Calu3 (cell line): Measurements from ENCODE around the gene TXNRD1. TPM values are rescaled to one million over a fixed set of nuclear protein-coding genes. Genes with fewer than 3 reads are reported as not detected.
A peak's percentile ranks its signal among the peaks of the same experiment; 100 is the strongest.

Experiments
- BruUV-seq: library from RNA; stranded (reverse); fragments of 400-500 nt; replicated peaks from 2 replicates; lab custom pipeline; 2021; lab: Mats Ljungman, UMichigan
- CTCF ChIA-PET: fragments of 300-600 bp; sonication (Branson Sonifier 250); formaldehyde crosslinking; loops from one replicate; lab custom pipeline; 2022; ENCODE audit warnings: antibody characterized with exemption; lab: Charles Lee
- DNase-seq: peaks from one replicate; pipeline ENCODE4 v3.0.0; 2022
- H3K27ac Mint-ChIP-seq: one replicate; pipeline ENCODE4 v1.8.0; 2022; ENCODE audit warnings: mixed read lengths; ENCODE audit not compliant: unreplicated experiment
- H3K27me3 Mint-ChIP-seq: one replicate; pipeline ENCODE4 v1.8.0; 2022; ENCODE audit warnings: mixed read lengths; ENCODE audit not compliant: unreplicated experiment
- H3K36me3 Mint-ChIP-seq: one replicate; pipeline ENCODE4 v1.8.0; 2022; ENCODE audit warnings: mild to moderate bottlenecking, moderate library complexity, mixed read lengths; ENCODE audit not compliant: insufficient read depth, unreplicated experiment
- H3K4me1 Mint-ChIP-seq: one replicate; pipeline ENCODE4 v1.8.0; 2022; ENCODE audit warnings: mild to moderate bottlenecking, low read depth, mixed read lengths; ENCODE audit not compliant: unreplicated experiment
- H3K4me3 Mint-ChIP-seq: one replicate; pipeline ENCODE4 v1.8.0; 2022; ENCODE audit warnings: mild to moderate bottlenecking, low read depth, moderate library complexity, mixed read lengths; ENCODE audit not compliant: unreplicated experiment
- H3K9me3 Mint-ChIP-seq: one replicate; pipeline ENCODE4 v1.8.0; 2022; ENCODE audit warnings: low read depth, mixed read lengths; ENCODE audit not compliant: unreplicated experiment
- intact Hi-C: fragments of 100-400 bp; cut with micrococcal nuclease; formaldehyde crosslinking; loops from one replicate; pipeline ENCODE4 v1.10.0; 2022; ENCODE audit not compliant: unreplicated experiment
- total RNA-seq: library from RNA; stranded (reverse); gene quantifications from 2 replicates; pipeline ENCODE4 v1.2.3, GENCODE V29; 2022
- TF ChIP-seq, protein P1 (sequence below): fragments of 200-600 bp; IDR thresholded peaks from one replicate; pipeline ENCODE4 v1.8.0; 2022; ENCODE audit warnings: antibody characterized with exemption; ENCODE audit not compliant: unreplicated experiment

The TXNRD1 gene
- total RNA-seq, 1 experiment from 2014 or later: 262 TPM

DNA sequence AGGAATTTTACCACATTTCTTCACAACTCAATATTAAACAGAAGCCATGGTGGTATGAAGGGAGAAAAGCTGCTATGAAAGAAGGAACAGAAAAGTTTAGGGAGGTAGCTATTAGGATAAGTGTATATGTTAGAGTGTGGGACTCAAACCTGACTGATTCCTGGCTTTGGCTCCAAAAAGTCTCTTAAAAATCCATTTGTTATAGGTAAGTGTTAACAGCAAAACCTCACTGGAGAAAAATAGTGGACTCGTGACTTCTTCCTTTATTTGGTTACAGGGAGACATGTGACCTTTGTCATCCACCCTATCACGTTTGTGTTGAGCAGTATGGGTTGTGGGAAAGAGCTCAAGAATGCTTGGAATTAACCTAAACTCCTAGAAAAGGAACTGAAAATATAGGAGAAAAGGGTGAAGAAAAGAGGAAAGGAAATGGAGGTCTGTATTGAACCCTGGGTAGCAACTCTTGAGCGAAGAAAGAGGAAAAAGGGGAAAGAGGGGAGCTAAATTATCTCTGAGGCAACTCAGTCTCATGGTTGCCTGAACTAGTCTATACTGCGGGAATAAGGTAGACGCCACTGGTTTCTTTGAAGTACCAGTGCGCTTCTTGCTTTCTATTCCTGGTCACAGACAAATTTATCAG is 84.4 kb downstream of the TXNRD1 start:
- Mint-ChIP-seq H3K36me3 (peaks cover 91% of the 10 kb centered on the region), H3K27ac (peak overlapping the region; percentile 7), H3K27me3 (no peaks in the 10 kb centered on the region), H3K9me3 (no peaks in the 10 kb centered on the region), H3K4me1 (peaks cover 47% of the 10 kb centered on the region), H3K4me3 (no peak overlapping the region)
- no TSS peak for BruUV-seq
- TF ChIP-seq, protein P1, sequence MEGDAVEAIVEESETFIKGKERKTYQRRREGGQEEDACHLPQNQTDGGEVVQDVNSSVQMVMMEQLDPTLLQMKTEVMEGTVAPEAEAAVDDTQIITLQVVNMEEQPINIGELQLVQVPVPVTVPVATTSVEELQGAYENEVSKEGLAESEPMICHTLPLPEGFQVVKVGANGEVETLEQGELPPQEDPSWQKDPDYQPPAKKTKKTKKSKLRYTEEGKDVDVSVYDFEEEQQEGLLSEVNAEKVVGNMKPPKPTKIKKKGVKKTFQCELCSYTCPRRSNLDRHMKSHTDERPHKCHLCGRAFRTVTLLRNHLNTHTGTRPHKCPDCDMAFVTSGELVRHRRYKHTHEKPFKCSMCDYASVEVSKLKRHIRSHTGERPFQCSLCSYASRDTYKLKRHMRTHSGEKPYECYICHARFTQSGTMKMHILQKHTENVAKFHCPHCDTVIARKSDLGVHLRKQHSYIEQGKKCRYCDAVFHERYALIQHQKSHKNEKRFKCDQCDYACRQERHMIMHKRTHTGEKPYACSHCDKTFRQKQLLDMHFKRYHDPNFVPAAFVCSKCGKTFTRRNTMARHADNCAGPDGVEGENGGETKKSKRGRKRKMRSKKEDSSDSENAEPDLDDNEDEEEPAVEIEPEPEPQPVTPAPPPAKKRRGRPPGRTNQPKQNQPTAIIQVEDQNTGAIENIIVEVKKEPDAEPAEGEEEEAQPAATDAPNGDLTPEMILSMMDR: no peak
- no peak for DNase-seq
- intact Hi-C loops: no loop called here
- CTCF ChIA-PET: interaction anchor here (0.7 to 1.6 kb wide), 3 partner anchors 9 to 105 kb away, joined by 3 to 11 read pairs (median 6); no protein-coding TSS in a partner anchor

DNA sequence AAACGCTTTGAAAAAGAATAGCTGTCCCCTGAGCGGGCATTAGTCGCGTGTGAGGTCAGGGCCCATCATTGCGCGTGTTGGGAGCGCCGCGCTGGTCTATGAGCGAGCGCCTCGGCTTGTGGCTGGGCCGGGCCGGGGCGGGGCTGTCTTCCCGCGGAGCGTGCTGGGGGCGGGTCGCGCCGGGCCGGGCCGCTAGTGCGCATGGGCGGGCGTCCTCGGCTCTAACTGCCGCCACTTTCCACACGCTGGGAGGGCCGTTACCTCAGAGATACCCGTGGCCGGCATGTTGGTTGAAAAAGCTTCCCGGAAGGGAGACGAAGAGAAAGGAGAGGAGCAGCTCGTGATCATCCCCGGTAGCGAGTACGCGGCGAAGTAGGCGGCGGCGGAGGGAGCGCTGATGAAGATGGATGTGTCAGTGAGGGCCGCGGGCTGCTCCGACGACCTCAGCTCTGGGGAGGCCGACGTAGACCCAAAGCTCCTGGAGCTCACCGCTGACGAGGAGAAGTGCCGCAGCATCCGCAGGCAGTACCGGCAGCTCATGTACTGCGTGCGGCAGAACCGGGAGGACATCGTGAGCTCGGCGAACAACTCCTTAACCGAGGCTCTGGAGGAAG is 88.1 kb downstream of the TXNRD1 start, which contains the start of gene EID3:
Gene EID3, plus strand, starts transcription at position 202 of the 614 bp plus-strand sequence. Its CDS starts 196 bp downstream, at position 398.
- intact Hi-C loops: no loop called here
- Mint-ChIP-seq H3K27me3 (no peaks in the 10 kb centered on the region), H3K4me3 (no peak within 1 kb of the TSS), H3K27ac (peak within 1 kb of the TSS; percentile 52), H3K9me3 (no peaks in the 10 kb centered on the region), H3K4me1 (peaks cover 52% of the 10 kb centered on the region), H3K36me3 (peaks cover 94% of the 10 kb centered on the region)
- CTCF ChIA-PET: interaction anchor here (0.9 kb wide), 1 partner anchor 8 kb away, joined by 3 read pairs; no protein-coding TSS in a partner anchor
- no peak for DNase-seq
- BruUV-seq: no TSS peak
- TF ChIP-seq, protein P1: no peak

DNA sequence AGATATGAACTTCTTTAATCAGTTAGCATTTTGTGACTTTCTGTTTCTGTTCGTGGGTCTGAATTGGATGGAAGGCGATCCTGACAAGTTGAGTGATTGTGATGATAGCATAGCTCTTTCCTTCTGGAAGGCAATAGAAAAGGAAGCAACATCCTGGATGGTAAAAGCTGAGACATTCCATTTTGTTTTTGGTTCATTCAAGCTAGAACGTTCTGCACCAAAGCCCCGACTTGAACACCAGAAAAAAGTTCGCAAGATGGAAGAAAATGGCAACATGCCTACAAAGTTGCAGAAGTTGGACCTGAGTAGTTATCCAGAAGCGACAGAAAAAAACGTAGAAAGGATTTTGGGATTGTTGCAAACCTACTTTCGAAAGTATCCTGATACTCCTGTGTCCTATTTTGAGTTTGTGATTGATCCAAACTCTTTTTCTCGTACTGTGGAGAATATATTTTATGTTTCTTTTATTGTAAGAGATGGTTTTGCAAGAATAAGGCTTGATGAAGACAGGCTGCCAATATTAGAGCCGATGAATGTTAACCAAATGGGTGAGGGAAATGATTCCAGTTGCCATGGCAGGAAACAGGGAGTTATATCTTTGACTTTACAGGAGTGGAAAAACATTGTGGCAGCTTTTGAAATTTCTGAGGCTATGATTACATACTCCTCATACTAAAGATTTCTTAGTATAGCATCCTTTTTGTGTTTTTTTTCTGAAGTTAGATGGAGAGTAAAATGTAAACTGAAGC is 88.9 kb downstream of the TXNRD1 start:
- Mint-ChIP-seq H3K27ac (peak overlapping the region; percentile 52), H3K9me3 (no peaks in the 10 kb centered on the region), H3K4me1 (peaks cover 54% of the 10 kb centered on the region), H3K27me3 (no peaks in the 10 kb centered on the region), H3K4me3 (no peak overlapping the region), H3K36me3 (peaks cover 96% of the 10 kb centered on the region)
- DNase-seq: no peak
- TF ChIP-seq, protein P1: no peak
- no TSS peak for BruUV-seq
- CTCF ChIA-PET: interaction anchor here (0.9 kb wide), 1 partner anchor 9 kb away, joined by 3 read pairs; no protein-coding TSS in a partner anchor
- intact Hi-C loops: no loop called here

DNA sequence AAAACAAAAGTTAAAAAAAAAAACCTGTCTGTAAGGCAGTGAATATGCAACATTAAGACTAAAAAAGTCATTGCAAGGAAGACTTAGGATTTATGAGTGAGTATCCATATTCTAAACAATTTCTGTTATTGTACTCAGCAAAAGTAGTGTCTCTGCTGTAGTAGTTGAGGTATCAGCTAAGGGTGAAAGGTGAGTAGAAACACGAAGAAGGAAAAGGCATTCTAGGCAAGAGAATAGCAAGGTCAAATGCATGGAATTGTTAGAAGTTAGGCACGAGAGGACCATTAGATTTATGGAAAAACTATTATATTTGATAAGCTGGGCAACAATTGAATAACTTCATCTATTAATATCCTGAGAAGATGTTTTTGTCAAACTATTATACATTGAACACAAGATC is 89.8 kb downstream of the TXNRD1 start:
- Mint-ChIP-seq H3K36me3 (peaks cover 95% of the 10 kb centered on the region), H3K4me1 (peaks cover 54% of the 10 kb centered on the region), H3K27me3 (no peaks in the 10 kb centered on the region), H3K27ac (peak overlapping the region; percentile 40), H3K9me3 (no peaks in the 10 kb centered on the region), H3K4me3 (no peak overlapping the region)
- CTCF ChIA-PET: no interaction called here
- TSS peak; percentile 2 for BruUV-seq
- TF ChIP-seq, protein P1: no peak
- no peak for DNase-seq
- intact Hi-C loops: no loop called here
